ENCODE measurements around the gene CPB1. TPM values are rescaled to one million over a fixed set of nuclear protein-coding genes. Genes with fewer than 3 reads are reported as not detected.

The CPB1 gene
- total RNA-seq, 1 donor from 2014 or later: 0.21 TPM

DNA sequence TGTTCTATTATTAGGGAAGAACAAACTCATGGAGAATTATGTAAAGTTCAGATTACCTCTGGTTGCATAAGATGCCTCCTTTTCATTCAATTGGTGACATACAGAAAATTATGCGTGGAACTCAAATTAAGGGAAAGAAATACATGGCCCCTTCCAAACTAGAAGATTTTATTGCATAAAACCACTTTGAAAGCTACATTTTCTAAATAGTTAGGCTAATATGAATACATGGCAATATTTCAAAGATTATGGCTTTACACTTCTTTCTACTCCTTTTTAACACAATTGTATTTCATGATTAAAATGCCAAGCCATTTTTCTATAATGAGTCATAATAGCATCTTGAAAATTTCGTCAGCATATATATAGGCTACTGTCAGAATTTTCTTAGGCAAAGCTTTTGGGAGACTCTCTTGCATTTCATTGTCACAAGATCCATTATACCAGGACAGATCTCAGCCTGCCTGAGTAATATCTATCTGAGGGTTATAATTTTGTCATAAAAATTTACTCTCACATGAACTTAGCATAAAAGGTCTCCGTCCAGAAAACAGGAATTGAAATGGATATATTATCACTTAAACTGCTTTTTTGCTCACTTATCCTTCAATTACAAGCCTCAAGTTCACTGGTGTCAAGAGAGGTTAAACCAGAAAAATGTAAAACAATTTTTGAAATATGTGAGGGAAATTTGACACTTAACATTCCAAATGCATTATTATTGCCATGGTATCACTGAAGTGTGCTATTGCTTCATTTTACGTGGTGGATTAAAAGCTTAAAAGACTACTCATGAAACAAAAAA is 74.6 kb downstream of the CPB1 start:
- Histone ChIP-seq H3K4me1 (no peaks in the 10 kb centered on the region), H3K36me3 (no peaks in the 10 kb centered on the region), H3K9me3 (no peaks in the 10 kb centered on the region), H3K4me3 (no peak overlapping the region), H3K27ac (no peak overlapping the region), H3K27me3 (no peaks in the 10 kb centered on the region)
- intact Hi-C loops (cut with DNase I): no loop called here
- TF ChIP-seq, protein P1, sequence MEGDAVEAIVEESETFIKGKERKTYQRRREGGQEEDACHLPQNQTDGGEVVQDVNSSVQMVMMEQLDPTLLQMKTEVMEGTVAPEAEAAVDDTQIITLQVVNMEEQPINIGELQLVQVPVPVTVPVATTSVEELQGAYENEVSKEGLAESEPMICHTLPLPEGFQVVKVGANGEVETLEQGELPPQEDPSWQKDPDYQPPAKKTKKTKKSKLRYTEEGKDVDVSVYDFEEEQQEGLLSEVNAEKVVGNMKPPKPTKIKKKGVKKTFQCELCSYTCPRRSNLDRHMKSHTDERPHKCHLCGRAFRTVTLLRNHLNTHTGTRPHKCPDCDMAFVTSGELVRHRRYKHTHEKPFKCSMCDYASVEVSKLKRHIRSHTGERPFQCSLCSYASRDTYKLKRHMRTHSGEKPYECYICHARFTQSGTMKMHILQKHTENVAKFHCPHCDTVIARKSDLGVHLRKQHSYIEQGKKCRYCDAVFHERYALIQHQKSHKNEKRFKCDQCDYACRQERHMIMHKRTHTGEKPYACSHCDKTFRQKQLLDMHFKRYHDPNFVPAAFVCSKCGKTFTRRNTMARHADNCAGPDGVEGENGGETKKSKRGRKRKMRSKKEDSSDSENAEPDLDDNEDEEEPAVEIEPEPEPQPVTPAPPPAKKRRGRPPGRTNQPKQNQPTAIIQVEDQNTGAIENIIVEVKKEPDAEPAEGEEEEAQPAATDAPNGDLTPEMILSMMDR (IDR thresholded peaks at IDR 0.05): no peak
- DNase-seq (ENCODE audit: low spot score in 2 of 2): no peak

DNA sequence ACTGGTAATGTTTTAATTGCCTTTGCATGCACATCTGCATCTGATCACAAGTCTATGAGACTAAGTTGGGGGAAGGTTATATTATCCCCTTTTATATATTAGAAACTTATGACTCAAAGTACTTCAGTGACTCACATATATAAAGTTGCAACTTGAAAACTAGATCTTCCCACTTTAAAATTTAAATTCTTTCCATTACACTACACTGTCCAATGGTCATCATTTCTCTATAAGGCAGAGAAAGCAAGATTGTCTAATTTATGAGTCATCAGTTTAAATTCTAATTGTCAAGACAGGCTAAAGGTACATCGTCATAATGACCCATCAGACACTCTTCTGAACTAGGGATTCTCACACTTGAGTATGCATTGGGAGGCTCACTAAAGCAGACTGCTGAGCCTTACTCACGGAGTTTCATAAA is 75.4 kb downstream of the CPB1 start:
- Histone ChIP-seq H3K27ac (no peak overlapping the region), H3K27me3 (no peaks in the 10 kb centered on the region), H3K36me3 (no peaks in the 10 kb centered on the region), H3K4me1 (no peaks in the 10 kb centered on the region), H3K9me3 (no peaks in the 10 kb centered on the region), H3K4me3 (no peak overlapping the region)
- no peak for DNase-seq (ENCODE audit: low spot score in 2 of 2)
- TF ChIP-seq, protein P1 (IDR thresholded peaks at IDR 0.05): no peak
- intact Hi-C loops (cut with DNase I): no loop called here

DNA sequence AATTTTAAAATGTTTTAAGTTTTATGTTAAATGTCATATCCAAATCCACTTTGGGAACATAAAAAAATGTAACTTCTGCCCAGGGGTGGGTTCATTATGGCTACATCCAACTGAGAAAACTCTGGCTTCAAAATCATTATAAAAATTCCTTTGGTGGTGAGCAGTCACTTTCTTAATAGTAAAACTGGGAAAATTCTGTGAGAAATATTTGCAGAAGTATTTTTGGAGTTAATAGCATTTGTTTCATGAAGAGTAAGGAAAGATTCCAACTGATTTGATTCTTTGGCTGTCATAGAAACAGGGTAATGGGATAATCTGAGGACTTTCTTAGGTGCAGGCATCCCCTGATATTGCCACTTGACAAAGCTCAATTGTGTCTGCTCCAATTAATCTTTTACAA is 76.3 kb downstream of the CPB1 start:
- TF ChIP-seq, protein P1 (IDR thresholded peaks at IDR 0.05): no peak
- Histone ChIP-seq H3K9me3 (no peaks in the 10 kb centered on the region), H3K27ac (no peak overlapping the region), H3K36me3 (no peaks in the 10 kb centered on the region), H3K27me3 (no peaks in the 10 kb centered on the region), H3K4me3 (no peak overlapping the region), H3K4me1 (no peaks in the 10 kb centered on the region)
- intact Hi-C loops (cut with DNase I): no loop called here
- no peak for DNase-seq (ENCODE audit: low spot score in 2 of 2)

DNA sequence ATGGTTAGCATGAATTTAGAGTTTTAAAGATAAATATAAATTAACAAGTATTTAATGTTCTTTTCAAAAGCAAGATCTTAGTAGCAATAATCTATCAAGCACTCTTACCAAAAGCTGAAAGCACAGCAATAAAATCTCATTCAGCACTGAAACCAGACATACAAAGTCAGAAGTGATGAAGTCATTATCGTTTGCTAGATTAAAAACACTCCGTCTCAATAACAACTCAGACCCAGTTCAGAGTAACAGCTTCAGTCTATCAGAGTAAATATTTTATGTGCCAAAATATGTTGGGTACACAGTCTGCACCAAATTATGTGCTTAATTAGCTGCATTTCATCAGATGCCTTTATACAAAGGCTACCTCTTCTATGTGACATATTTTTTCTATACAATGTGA is 79.1 kb downstream of the CPB1 start:
- intact Hi-C loops (cut with DNase I): no loop called here
- TF ChIP-seq, protein P1 (IDR thresholded peaks at IDR 0.05): no peak

More for the DNA sequence above, 79.1 kb downstream of the CPB1 start:
- Histone ChIP-seq H3K27ac (no peak overlapping the region), H3K4me1 (no peaks in the 10 kb centered on the region), H3K36me3 (no peaks in the 10 kb centered on the region), H3K4me3 (no peak overlapping the region), H3K9me3 (no peaks in the 10 kb centered on the region), H3K27me3 (no peaks in the 10 kb centered on the region)
- DNase-seq (ENCODE audit: low spot score in 2 of 2): no peak

Other genes with a start within 250 kb of the CPB1 start
- gene AGTR1, start 129.9 kb upstream of the CPB1 start, total RNA-seq: 20.0 TPM
- not detected for gene CPA3, start 37.5 kb downstream of the CPB1 start, total RNA-seq
- 23.9 TPM for gene GYG1, start 163.7 kb downstream of the CPB1 start, total RNA-seq